Measurements from ENCODE around the gene OGT. TPM values are rescaled to one million over a fixed set of nuclear protein-coding genes. Genes with fewer than 3 reads are reported as not detected.
A peak's percentile ranks its signal among the peaks of the same experiment; 100 is the strongest.
"Not testable (repeated sequence)": the region's sequence is repeated elsewhere in the genome, so short reads cannot be mapped to it uniquely, and the experiment has no call there.

The OGT gene
- total RNA-seq = 100 to 1,000 TPM in 1 of 4 donors, 10 to 100 TPM in 3; 72.2 to 139 (median 90.6) TPM

DNA sequence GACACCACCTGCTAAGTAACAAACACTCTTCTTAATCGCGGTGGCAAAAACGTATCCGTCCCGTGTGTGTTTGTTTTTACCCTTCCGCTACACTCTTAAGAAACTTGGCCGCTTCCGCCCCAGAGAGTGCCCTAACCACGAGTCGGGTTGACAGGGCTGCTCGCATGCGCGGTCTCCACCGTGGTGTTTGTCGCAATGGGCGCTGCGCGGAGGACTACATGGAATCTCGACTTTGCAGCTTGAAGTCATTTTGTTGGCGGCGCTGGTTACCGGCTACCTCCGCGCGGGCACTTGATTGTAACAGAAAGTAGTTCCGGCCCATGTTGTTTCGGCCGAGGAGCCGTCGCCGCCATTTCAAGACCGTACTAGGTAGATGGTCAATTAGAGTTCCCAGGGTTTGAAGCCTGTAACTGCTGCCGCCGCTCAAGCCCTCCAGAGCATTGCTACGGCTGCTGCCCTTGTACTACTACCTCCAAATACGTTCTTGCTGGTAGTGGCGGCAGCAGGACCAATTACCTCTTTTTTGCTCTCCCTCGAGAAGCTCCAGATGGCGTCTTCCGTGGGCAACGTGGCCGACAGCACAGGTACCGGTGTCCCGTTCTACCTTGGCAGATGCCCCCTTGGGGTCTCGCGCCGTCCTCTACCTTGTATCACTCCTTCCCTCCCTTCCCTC lies at the start of gene OGT:
Gene OGT (plus strand): TSS at position 352 of the 673 bp plus-strand sequence. CDS start 196 bp downstream, at position 548.
- intact Hi-C loops (cut with DNase I; ENCODE audit: low total_unique reads) = no loop called here
- TF ChIP-seq POLR2A (IDR thresholded peaks at IDR 0.05) = peak in 1 of 2 donors; percentile 12
- TF ChIP-seq, protein P1, sequence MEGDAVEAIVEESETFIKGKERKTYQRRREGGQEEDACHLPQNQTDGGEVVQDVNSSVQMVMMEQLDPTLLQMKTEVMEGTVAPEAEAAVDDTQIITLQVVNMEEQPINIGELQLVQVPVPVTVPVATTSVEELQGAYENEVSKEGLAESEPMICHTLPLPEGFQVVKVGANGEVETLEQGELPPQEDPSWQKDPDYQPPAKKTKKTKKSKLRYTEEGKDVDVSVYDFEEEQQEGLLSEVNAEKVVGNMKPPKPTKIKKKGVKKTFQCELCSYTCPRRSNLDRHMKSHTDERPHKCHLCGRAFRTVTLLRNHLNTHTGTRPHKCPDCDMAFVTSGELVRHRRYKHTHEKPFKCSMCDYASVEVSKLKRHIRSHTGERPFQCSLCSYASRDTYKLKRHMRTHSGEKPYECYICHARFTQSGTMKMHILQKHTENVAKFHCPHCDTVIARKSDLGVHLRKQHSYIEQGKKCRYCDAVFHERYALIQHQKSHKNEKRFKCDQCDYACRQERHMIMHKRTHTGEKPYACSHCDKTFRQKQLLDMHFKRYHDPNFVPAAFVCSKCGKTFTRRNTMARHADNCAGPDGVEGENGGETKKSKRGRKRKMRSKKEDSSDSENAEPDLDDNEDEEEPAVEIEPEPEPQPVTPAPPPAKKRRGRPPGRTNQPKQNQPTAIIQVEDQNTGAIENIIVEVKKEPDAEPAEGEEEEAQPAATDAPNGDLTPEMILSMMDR (IDR thresholded peaks at IDR 0.05) = no peak
- peak within 1 kb of the TSS; percentile 59 for H3K4me3 ChIP-seq (ENCODE audit: low read depth, poor library complexity, severe bottlenecking)
- 0 to 35% methylated on average over 44 to 47 of the region's 47 CpGs for WGBS, 2 donors
- DNase-seq (ENCODE audit: low spot score in 2 of 2) = peak; percentile 93 to 98

DNA sequence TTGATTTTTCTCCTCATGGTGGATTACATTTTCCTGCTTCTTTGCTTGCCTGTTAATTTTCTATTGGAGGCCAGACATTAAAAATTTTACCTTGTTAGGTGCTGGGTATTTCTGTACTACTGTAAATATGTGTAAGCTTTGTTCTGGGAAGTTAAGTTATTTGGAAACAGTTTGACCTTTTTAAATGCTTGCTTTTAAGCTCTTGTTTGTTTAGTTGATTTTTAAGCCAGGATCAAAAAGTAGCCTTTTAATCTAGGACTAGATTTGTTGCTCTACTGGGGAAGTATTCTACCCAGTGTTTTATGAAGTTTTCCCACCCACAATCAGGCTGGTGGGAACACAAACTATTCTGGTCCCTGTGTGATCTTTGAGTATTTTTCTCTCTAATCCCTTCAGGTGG lies 45.1 kb upstream of the OGT start:
- TF ChIP-seq, protein P1 (IDR thresholded peaks at IDR 0.05) = no peak
- TF ChIP-seq POLR2A (IDR thresholded peaks at IDR 0.05) = no peak
- H3K4me3 ChIP-seq (ENCODE audit: low read depth, poor library complexity, severe bottlenecking) = no peak overlapping the region
- DNase-seq (ENCODE audit: low spot score in 2 of 2) = no peak
- intact Hi-C loops (cut with DNase I; ENCODE audit: low total_unique reads) = no loop called here

DNA sequence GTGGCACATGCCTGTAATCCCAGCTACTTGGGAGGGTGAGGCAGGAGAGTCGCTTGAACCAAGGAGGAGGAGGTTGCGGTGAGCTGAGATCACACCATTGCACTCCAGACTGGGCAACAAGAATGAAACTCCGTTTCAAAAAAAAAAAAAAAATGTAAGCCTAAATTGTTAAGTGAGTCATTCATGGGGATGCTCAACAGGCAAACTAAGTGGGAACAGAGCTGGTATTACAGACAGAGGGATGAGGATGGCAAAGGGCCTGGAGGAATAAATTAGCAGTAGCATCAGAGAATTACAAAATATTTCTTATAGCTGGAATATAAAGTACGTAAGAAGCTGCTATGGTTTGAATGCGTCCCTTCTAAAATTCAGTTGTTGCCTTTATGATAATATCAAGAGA lies 43.4 kb upstream of the OGT start:
- intact Hi-C loops (cut with DNase I; ENCODE audit: low total_unique reads) = no loop called here
- 72 to 87% methylated on average over 5 of the region's 5 CpGs for WGBS, 2 donors
- no peak overlapping the region for H3K4me3 ChIP-seq (ENCODE audit: low read depth, poor library complexity, severe bottlenecking)
- TF ChIP-seq POLR2A (IDR thresholded peaks at IDR 0.05) = no peak
- TF ChIP-seq, protein P1 (IDR thresholded peaks at IDR 0.05) = no peak
- no peak for DNase-seq (ENCODE audit: low spot score in 2 of 2)

DNA sequence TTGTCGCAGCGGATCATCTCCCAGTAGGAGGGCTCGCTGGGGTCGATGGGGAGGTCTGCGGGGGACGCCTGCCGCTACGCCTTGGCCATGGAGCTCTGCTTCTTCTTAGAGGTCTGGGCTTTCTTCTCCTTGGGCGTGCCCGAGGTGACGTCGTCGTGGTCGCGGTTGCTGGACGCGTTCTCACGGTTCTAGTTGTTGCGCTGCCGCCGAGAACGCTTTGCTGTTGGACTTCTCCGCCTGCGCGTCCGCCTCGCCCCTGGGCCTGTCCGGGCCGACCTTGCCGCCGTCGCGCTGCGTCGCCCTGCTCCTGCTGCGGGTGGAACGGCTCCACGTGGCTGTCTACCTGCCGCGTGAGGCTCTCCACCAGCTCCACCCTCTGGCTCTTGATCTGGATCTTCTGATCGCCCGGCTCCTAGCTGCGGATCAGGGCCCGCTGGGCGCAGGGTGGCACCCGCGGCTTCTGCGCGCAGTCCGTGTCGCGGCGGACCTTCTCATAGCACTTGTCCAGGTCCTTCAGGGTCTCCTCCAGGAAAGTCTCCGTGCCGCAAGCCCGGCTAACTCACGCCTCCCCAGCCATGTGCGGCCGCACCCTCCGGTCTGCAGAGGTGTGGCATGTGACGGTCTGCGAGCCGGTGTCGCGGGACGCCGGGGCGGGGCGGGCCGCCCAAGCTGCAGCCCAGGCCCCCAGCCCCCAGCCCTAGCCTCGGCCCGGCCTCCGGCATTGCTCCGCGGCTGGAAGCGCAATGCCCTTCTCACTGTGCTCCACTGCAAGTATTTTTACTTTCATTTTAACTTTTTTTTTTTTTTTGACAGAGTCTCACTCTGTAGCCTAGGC lies 40.5 kb upstream of the OGT start:
- H3K4me3 ChIP-seq (ENCODE audit: low read depth, poor library complexity, severe bottlenecking) = peak overlapping the region; percentile 42
- peak; percentile 25 to 93 for DNase-seq (ENCODE audit: low spot score in 2 of 2)
- intact Hi-C loops (cut with DNase I; ENCODE audit: low total_unique reads) = no loop called here
- WGBS, 2 donors = 8 to 47% methylated on average over 20 to 60 of the region's 76 CpGs
- TF ChIP-seq, protein P1 (IDR thresholded peaks at IDR 0.05) = no peak
- TF ChIP-seq POLR2A (IDR thresholded peaks at IDR 0.05) = no peak

DNA sequence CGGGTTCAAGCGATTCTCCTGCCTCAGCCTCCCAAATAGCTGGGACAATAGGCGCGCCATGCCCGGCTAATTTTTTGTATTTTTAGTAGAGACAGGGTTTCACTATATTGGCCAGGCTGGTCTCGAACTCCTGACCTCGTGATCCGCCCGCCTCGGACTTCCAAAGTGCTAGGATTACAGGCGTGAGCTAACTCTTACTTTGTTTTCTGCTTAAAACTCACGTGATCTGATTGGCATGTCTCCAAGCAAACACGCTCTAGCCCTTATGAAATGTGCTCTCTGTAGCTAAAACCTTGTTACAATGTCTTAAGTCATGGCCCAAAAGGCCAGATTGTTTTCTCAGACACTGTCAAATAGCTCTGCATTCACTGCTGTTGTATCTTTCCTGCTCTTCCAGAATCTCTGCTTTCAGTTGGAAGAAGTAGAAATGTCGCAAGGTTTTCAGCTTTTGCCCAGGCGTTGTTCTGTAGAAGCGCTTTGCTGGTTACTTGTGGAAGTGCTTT lies 39.7 kb upstream of the OGT start:
- DNase-seq (ENCODE audit: low spot score in 2 of 2) = peak in 1 of 2 donors; percentile 38
- no peak overlapping the region for H3K4me3 ChIP-seq (ENCODE audit: low read depth, poor library complexity, severe bottlenecking)
- WGBS, 2 donors = 42 to 58% methylated on average over 16 of the region's 16 CpGs
- no peak for TF ChIP-seq POLR2A (IDR thresholded peaks at IDR 0.05)
- TF ChIP-seq, protein P1 (IDR thresholded peaks at IDR 0.05) = no peak
- intact Hi-C loops (cut with DNase I; ENCODE audit: low total_unique reads) = no loop called here

DNA sequence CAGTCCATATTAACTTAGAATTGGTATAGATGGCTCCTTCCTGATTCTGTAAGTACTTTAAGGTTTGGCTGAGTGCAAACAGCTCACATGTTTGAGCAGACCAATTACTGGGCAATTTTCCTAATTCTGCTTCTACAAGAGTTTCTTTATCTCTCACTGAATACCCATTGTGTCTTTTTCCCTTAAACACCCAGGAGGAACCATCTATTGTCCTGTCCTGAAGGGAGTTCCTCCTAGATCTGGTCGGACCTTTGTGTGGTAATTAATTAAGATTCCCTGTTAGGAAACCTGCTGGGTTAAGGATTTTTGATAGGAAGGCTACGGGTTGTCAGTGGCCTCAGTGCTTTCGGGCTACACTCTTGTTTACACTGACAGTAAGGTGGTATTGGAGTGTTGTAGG lies 36.9 kb upstream of the OGT start:
- 72 to 75% methylated on average over 3 of the region's 3 CpGs for WGBS, 2 donors
- DNase-seq (ENCODE audit: low spot score in 2 of 2); H3K4me3 ChIP-seq (ENCODE audit: low read depth, poor library complexity, severe bottlenecking); intact Hi-C loops (cut with DNase I; ENCODE audit: low total_unique reads): not testable (repeated sequence)
